ENCODE data around the gene LCK.
"Not testable (repeated sequence)": the region's sequence is repeated elsewhere in the genome, so short reads cannot be mapped to it uniquely, and the experiment has no call there.

DNA sequence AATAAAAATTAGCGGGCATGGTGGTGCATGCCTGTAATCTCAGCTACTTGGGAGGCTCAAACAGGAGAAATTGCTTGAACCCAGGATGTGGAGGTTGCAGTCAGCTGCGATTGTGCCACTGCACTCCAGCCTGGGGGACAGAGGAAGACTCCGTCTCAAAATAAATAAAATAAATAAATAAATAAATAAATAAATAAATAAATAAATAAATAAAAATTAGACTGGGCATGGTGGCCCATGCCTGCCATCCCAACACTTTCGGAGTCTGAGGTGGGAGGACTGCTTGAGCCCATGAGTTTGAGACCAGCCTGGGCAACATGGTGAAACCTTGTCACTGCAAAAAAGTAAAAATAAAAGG is 12.2 kb downstream of the LCK start:
- TF ChIP-seq, protein P1, sequence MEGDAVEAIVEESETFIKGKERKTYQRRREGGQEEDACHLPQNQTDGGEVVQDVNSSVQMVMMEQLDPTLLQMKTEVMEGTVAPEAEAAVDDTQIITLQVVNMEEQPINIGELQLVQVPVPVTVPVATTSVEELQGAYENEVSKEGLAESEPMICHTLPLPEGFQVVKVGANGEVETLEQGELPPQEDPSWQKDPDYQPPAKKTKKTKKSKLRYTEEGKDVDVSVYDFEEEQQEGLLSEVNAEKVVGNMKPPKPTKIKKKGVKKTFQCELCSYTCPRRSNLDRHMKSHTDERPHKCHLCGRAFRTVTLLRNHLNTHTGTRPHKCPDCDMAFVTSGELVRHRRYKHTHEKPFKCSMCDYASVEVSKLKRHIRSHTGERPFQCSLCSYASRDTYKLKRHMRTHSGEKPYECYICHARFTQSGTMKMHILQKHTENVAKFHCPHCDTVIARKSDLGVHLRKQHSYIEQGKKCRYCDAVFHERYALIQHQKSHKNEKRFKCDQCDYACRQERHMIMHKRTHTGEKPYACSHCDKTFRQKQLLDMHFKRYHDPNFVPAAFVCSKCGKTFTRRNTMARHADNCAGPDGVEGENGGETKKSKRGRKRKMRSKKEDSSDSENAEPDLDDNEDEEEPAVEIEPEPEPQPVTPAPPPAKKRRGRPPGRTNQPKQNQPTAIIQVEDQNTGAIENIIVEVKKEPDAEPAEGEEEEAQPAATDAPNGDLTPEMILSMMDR (IDR thresholded peaks at IDR 0.05; ENCODE audit: low read length): not testable (repeated sequence)
- TF ChIP-seq EZH2 (optimal IDR thresholded peaks at IDR 0.05; ENCODE audit: low read depth, low read length); EZH2phosphoT487 (IDR thresholded peaks at IDR 0.05; ENCODE audit: low read length): not testable (repeated sequence)

Data from MM.1S (cell line).